ENCODE results near the gene ANXA9. TPM values are rescaled to one million over a fixed set of nuclear protein-coding genes. Genes with fewer than 3 reads are reported as not detected.

Gene ANXA9
- total RNA-seq, 6 experiments from 2014 or later = 9.9 to 18.5 (median 15.1) TPM

DNA sequence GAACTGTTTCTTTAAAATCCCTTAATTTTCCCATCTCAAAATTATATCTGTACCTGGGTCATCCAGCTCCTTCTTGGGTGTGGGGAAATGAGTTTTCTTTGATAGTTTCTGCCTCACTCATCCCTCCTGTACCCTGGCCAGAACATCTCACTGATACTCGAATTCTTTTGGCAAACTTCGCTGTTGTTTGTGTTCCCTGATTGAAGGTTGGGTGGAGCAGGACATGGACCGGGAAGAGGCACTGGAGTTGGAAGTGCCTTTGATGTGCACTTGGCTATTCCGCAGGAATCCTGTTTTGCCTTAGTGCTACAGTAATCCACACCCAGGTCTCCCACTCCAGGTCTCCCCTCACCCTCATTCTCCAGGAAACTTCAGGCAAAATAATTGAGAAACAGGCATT lies 13.4 kb downstream of the ANXA9 start:
- DNase-seq = peak in 1 of 3 donors; percentile 7
- intact Hi-C loops (cut with DNase I) = loop anchor here in 1 of 2 donors (10.0 kb wide), 1 partner anchor 71 kb away; the partner anchor contains the start of gene SETDB1
- H3K9me3 ChIP-seq = no peaks in the 10 kb centered on the region
- peak in 1 of 4 donors; percentile 8 for ATAC-seq
- H3K4me3 ChIP-seq = no peak overlapping the region
- TF ChIP-seq, protein P1, sequence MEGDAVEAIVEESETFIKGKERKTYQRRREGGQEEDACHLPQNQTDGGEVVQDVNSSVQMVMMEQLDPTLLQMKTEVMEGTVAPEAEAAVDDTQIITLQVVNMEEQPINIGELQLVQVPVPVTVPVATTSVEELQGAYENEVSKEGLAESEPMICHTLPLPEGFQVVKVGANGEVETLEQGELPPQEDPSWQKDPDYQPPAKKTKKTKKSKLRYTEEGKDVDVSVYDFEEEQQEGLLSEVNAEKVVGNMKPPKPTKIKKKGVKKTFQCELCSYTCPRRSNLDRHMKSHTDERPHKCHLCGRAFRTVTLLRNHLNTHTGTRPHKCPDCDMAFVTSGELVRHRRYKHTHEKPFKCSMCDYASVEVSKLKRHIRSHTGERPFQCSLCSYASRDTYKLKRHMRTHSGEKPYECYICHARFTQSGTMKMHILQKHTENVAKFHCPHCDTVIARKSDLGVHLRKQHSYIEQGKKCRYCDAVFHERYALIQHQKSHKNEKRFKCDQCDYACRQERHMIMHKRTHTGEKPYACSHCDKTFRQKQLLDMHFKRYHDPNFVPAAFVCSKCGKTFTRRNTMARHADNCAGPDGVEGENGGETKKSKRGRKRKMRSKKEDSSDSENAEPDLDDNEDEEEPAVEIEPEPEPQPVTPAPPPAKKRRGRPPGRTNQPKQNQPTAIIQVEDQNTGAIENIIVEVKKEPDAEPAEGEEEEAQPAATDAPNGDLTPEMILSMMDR (IDR thresholded peaks at IDR 0.05) = no peak
- TF ChIP-seq POLR2A (IDR thresholded peaks at IDR 0.05) = no peak
- no peaks in the 10 kb centered on the region for H3K27me3 ChIP-seq
- peak overlapping the region in 1 of 3 donors; percentile 5 for H3K27ac ChIP-seq
- WGBS (ENCODE audit: insufficient coverage, low coverage, low lambda C conversion rate, missing lambda C conversion rate) = 40% methylated on average over 4 of the region's 4 CpGs
- H3K4me1 ChIP-seq = no peaks in the 10 kb centered on the region
- H3K36me3 ChIP-seq = peaks cover 0 to 42% (median 13%) of the 10 kb centered on the region in 4 donors

DNA sequence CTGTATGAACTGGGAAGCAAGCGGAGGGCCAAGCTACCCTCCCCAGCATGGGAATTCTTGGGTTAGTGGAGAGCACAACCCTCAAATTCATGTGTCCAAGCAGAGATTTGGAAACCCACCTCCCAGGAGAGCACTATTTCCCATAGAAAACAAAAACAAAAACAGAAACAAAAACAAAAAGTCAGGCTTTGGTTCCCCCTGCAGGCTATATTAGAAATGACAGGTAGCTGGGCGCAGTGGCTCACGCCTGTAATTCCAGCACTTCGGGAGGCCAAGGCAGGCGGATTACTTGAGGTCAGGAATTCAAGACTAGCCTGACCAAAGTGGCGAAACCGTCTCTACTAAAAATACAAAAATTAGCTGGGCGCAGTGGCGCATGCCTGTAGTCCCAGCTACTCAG lies 13.8 kb downstream of the ANXA9 start:
- no peak overlapping the region for H3K4me3 ChIP-seq
- peaks cover 0 to 42% (median 13%) of the 10 kb centered on the region in 4 donors for H3K36me3 ChIP-seq
- DNase-seq (peak in 1 of 3 donors; percentile 45), ATAC-seq (peak; percentile 70 to 83 (median 73))
- TF ChIP-seq POLR2A (IDR thresholded peaks at IDR 0.05) = no peak
- TF ChIP-seq, protein P1 (IDR thresholded peaks at IDR 0.05) = peak; percentile 77 to 84 (median 82)
- no peaks in the 10 kb centered on the region for H3K27me3 ChIP-seq
- intact Hi-C loops (cut with DNase I) = loop anchor here in 1 of 2 donors (10.0 kb wide), 1 partner anchor 71 kb away; the partner anchor contains the start of gene SETDB1
- H3K9me3 ChIP-seq = no peaks in the 10 kb centered on the region
- H3K27ac ChIP-seq = peak overlapping the region in 1 of 3 donors; percentile 5
- 23% methylated on average over 9 of the region's 9 CpGs for WGBS (ENCODE audit: insufficient coverage, low coverage, low lambda C conversion rate, missing lambda C conversion rate)
- no peaks in the 10 kb centered on the region for H3K4me1 ChIP-seq

DNA sequence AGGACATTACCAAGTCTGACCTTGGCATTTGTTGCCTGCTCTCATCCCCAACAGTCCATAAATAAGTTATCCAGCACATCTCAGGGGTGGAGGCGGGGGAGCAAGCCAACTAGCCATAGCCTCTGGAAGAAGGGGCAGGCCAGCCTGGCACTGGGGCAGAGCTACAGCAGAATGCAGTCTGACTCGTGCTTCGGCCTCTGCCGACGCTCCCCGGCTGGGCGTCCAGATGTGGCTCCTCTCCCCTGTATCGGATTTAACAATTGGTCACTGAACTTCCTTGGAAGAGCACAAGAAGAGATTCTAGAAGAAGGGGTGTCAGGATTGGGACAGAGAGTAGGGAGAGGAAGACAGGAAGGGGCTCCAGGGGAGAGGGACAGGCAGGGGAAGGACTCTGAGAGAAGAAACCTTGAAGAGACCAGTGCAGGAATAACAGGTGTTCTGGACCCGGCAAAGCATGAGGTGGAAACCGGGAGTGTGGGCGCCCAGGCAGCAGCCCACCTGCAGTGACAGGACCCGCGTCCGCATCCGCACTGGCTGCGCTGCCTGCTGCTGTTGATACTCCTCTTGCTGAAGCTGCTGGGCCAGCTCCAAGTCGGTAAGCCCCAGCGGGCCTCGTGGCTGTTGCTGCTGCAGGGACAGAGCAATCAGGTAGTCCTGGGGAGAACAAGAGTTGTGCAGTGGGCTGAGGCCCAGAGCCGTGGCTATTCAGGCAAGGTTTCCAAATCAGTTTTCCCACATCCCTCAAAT lies 15.2 kb downstream of the ANXA9 start:
- Histone ChIP-seq H3K36me3 (peaks cover 0 to 42% (median 13%) of the 10 kb centered on the region in 4 donors), H3K27me3 (no peaks in the 10 kb centered on the region), H3K9me3 (no peaks in the 10 kb centered on the region), H3K4me1 (no peaks in the 10 kb centered on the region), H3K4me3 (no peak overlapping the region), H3K27ac (no peak overlapping the region)
- 94% methylated on average over 8 of the region's 20 CpGs for WGBS (ENCODE audit: insufficient coverage, low coverage, low lambda C conversion rate, missing lambda C conversion rate)
- no peak for TF ChIP-seq POLR2A (IDR thresholded peaks at IDR 0.05)
- TF ChIP-seq, protein P1 (IDR thresholded peaks at IDR 0.05) = no peak
- intact Hi-C loops (cut with DNase I) = loop anchor here in 1 of 2 donors (10.0 kb wide), 1 partner anchor 72 kb away; the partner anchor contains the start of gene SETDB1
- DNase-seq (no peak), ATAC-seq (no peak)

GRCh38 chr1:150997949-150998348 lies 15.9 kb downstream of the ANXA9 start:
- no peak for ATAC-seq

More at GRCh38 chr1:150997949-150998348, 15.9 kb downstream of the ANXA9 start:
- DNase-seq = no peak
- Histone ChIP-seq H3K9me3 (no peaks in the 10 kb centered on the region), H3K27me3 (no peaks in the 10 kb centered on the region), H3K4me1 (peaks cover 0 to 6% (median under 1%) of the 10 kb centered on the region in 4 donors), H3K36me3 (peaks cover 0 to 42% (median 13%) of the 10 kb centered on the region in 4 donors), H3K27ac (no peak overlapping the region), H3K4me3 (no peak overlapping the region)
- TF ChIP-seq, protein P1 (IDR thresholded peaks at IDR 0.05) = no peak
- no peak for TF ChIP-seq POLR2A (IDR thresholded peaks at IDR 0.05)
- intact Hi-C loops (cut with DNase I) = loop anchor here in 1 of 2 donors (10.0 kb wide), 1 partner anchor 73 kb away; the partner anchor contains the start of gene SETDB1
- WGBS (ENCODE audit: insufficient coverage, low coverage, low lambda C conversion rate, missing lambda C conversion rate) = 0% methylated on average over 1 of the region's 5 CpGs
